Mesothelial cell of epicardium (in vitro differentiated cells): ENCODE measurements around the gene KIRREL3. TPM values are rescaled to one million over a fixed set of nuclear protein-coding genes. Genes with fewer than 3 reads are reported as not detected.

ENCODE experiments used
- DNase-seq, 2 experiments: peaks; one replicate each; pipeline ENCODE4 v3.0.0; 2021; ENCODE audit warnings: low spot score in 2 of 2; ENCODE audit not compliant: unreplicated experiment in 2 of 2
- H3K27ac Mint-ChIP-seq: 2 replicates; pipeline ENCODE4 v1.8.0; 2021; ENCODE audit warnings: mixed read lengths
- H3K27me3 Mint-ChIP-seq: 2 replicates; pipeline ENCODE4 v1.8.0; 2021; ENCODE audit warnings: low read depth, mixed read lengths
- H3K36me3 Mint-ChIP-seq: 2 replicates; pipeline ENCODE4 v1.8.0; 2021; ENCODE audit warnings: mixed read lengths
- H3K4me1 Mint-ChIP-seq: 2 replicates; pipeline ENCODE4 v1.8.0; 2021; ENCODE audit warnings: mixed read lengths
- H3K4me3 Mint-ChIP-seq: 2 replicates; pipeline ENCODE4 v1.8.0; 2021; ENCODE audit warnings: mild to moderate bottlenecking, moderate library complexity, mixed read lengths
- H3K9me3 Mint-ChIP-seq: 2 replicates; pipeline ENCODE4 v1.8.0; 2021; ENCODE audit warnings: mixed read lengths
- CTCF ChIP-seq: fragments of 200-600 bp; sonication (generic); IDR thresholded peaks from one replicate; pipeline ENCODE4 v1.5.0; 2021; ENCODE audit warnings: antibody characterized with exemption; ENCODE audit not compliant: unreplicated experiment
- total RNA-seq: library from RNA; stranded (reverse); gene quantifications from 3 replicates; pipeline ENCODE4 v1.2.1, GENCODE V29; 2021

KIRREL3 gene
- total RNA-seq, 1 donor from 2014 or later = 0.31 TPM

DNA sequence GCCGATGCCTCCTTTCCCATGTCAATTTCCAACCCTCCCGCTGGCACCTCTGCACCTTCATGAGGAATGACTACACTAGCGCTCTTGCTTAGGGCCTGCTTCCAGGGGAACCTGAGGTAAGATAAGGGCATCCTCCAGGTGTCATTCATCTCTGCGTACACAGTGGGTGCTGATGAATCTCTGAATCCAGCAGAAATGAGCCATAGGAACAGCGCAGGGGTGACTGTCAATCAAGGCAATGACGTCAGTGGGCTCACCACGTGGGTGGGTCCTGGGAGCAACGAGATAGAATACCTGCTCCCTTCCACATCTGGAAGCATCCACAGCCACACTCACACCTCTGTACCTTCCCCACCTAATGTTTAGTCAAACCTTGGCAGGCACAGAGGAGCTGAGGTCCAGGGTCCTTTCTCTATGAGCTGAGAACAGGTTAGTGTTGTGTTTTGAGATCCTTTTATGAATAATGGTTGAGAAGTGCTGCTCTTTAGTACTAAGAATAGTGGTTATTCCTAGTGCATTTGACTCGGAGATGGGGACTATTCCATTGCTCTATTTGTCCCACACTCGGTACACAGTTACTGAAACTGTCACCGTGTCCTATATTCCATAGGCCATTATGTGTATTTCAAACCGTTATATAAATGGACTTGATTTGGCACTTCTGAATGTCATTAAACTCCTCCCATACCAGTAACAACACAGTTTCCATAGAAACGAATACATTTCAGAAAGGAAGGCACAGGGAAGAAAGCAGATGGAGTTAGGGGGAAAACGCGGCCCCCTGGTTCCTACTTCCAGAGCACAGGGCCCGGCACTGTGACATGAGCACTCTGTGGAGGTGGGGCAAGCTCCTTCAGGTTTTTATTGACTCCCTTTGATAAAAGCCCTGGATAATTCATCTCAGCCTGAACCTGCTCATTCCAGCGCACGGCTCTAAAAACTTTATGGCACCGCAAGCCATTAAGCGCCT is 451.7 kb downstream of the KIRREL3 start:
- no peaks in the 10 kb centered on the region for H3K9me3 Mint-ChIP-seq
- peaks cover 9% of the 10 kb centered on the region for H3K4me1 Mint-ChIP-seq
- no peak for TF ChIP-seq CTCF
- peaks cover 49% of the 10 kb centered on the region for H3K27me3 Mint-ChIP-seq
- H3K4me3 Mint-ChIP-seq = no peak overlapping the region
- H3K27ac Mint-ChIP-seq = no peak overlapping the region
- no peaks in the 10 kb centered on the region for H3K36me3 Mint-ChIP-seq
- DNase-seq = no peak

- Mint-ChIP-seq H3K9me3 (no peaks in the 10 kb centered on the region), H3K27me3 (peaks cover 44% of the 10 kb centered on the region), H3K4me3 (no peak overlapping the region), H3K4me1 (peaks cover 11% of the 10 kb centered on the region), H3K27ac (no peak overlapping the region), H3K36me3 (no peaks in the 10 kb centered on the region)
- no peak for TF ChIP-seq CTCF
- DNase-seq = no peak
Observed at GRCh38 chr11:126547691-126548090, 452.9 kb downstream of the KIRREL3 start.

DNA sequence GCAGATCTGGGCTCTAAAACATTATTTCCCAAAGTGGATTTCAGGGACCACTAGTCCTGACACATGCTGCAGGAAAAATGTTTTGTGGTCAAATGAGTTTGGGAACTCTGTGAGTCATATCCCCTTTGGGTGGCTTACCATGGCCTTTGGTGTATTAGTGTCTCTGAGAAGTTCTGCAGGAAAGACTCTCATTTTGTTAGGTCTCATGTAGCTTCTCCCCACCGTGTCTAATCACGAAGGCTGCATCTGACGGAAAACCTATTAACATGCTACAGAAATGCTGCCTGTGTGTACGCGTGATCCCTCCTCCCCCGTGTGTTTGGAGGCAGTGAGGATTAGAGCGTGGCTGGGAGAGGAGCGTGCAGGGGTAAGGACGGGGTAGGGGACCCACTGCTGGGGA is 453.4 kb downstream of the KIRREL3 start:
- H3K36me3 Mint-ChIP-seq = no peaks in the 10 kb centered on the region
- no peak for DNase-seq
- H3K4me3 Mint-ChIP-seq = no peak overlapping the region
- H3K4me1 Mint-ChIP-seq = peaks cover 11% of the 10 kb centered on the region
- no peak for TF ChIP-seq CTCF
- no peak overlapping the region for H3K27ac Mint-ChIP-seq
- no peaks in the 10 kb centered on the region for H3K9me3 Mint-ChIP-seq
- peaks cover 43% of the 10 kb centered on the region for H3K27me3 Mint-ChIP-seq

GRCh38 chr11:126546694-126547093 is 453.9 kb downstream of the KIRREL3 start:
- DNase-seq = no peak
- H3K4me3 Mint-ChIP-seq = no peak overlapping the region
- no peaks in the 10 kb centered on the region for H3K36me3 Mint-ChIP-seq
- no peaks in the 10 kb centered on the region for H3K9me3 Mint-ChIP-seq
- no peak overlapping the region for H3K27ac Mint-ChIP-seq
- H3K4me1 Mint-ChIP-seq = peaks cover 11% of the 10 kb centered on the region
- TF ChIP-seq CTCF = no peak
- H3K27me3 Mint-ChIP-seq = peaks cover 44% of the 10 kb centered on the region

DNA sequence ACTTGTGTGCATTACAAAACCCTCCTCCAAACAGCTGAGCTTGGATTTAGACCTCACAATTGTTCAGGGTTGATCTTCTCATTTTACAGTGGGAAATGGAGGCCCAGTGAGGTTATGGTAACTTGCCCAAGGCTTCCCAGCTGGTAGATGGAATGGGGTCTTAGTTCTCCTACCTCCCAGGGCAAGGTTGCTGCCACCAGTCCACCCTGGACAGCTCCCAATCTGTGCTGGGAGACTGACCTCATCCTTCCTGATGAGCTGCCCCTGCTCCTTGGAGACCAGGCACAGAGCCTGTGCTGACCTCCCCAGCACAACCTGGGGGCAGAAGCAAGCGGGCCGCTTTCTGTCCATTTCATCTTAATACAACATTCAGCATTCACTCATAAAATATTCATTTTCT is 454.4 kb downstream of the KIRREL3 start:
- TF ChIP-seq CTCF = no peak
- no peaks in the 10 kb centered on the region for H3K9me3 Mint-ChIP-seq
- no peak for DNase-seq
- peaks cover 11% of the 10 kb centered on the region for H3K4me1 Mint-ChIP-seq
- H3K27ac Mint-ChIP-seq = no peak overlapping the region
- no peaks in the 10 kb centered on the region for H3K36me3 Mint-ChIP-seq
- no peak overlapping the region for H3K4me3 Mint-ChIP-seq
- peaks cover 48% of the 10 kb centered on the region for H3K27me3 Mint-ChIP-seq
